ENCODE results near the gene TRPV2.
A peak's percentile ranks its signal among the peaks of the same experiment; 100 is the strongest.

The TRPV2 gene

DNA sequence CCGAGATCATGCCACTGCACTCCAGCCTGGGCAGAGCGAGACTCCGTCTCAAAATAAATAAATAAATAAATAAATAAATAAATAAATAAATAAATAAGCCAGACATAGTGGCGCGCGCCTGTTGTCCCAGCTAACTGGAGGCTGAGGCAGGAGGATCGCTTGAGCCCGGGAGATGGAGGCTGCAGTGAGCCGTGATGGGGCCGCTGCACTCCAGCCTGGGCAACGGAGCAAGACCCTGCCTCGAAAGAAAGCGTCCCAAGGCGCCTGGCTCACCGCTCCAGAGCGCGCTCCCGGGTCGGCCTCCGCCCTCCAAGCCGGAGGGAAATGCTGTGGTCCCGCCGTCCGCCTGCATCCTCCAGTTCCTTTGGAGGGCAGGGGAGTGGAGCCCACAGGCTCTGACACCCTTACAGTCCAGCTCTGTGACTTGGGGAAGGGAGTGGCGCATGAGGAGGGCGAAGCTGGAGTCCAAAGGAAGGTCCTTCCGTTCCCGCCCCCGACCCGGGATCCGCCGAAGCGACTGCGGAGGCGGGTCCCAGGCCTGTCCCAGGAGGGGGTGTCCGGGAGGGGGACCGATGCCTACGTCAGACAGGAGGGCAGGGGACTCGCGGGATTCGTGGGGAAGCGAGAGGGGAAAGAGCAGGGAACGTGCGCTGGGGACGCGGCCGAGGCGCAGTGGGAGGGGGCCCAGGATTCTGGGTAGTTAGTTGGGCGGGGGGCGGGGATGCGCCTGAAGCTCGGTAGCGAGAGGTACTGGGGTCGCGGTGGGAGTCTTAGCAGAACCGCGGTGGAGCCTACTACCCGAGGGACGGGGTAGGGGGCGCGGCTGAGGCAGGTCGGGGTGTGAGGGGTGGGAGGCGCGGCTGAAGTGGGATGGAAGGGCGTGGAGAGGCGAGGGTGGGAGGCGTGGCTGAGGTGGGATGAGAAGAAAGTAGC lies 8.4 kb upstream of the TRPV2 start:
- no peak for DNase-seq (ENCODE audit: extremely low spot score)
- ChIA-PET POLR2A (interaction anchor here (0.6 to 3.6 kb wide), 9 partner anchors 11 to 54 kb away, joined by 3 to 26 read pairs (median 3); partner anchors contain the start of genes CENPV and UBB), CTCF (no interaction called here)
- TF ChIP-seq, protein P1, sequence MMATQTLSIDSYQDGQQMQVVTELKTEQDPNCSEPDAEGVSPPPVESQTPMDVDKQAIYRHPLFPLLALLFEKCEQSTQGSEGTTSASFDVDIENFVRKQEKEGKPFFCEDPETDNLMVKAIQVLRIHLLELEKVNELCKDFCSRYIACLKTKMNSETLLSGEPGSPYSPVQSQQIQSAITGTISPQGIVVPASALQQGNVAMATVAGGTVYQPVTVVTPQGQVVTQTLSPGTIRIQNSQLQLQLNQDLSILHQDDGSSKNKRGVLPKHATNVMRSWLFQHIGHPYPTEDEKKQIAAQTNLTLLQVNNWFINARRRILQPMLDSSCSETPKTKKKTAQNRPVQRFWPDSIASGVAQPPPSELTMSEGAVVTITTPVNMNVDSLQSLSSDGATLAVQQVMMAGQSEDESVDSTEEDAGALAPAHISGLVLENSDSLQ (IDR thresholded peaks at IDR 0.05) = no peak
- TF ChIP-seq ARNT (IDR thresholded peaks at IDR 0.05) (no peak), L3MBTL2 (conservative IDR thresholded peaks at IDR 0.05) (peak; percentile 60; the same call in 1 of the 2 replicates), HDGF (IDR thresholded peaks at IDR 0.05; ENCODE audit: borderline replicate concordance) (no peak), LEF1 (IDR thresholded peaks at IDR 0.05; ENCODE audit: borderline replicate concordance) (no peak)

DNA sequence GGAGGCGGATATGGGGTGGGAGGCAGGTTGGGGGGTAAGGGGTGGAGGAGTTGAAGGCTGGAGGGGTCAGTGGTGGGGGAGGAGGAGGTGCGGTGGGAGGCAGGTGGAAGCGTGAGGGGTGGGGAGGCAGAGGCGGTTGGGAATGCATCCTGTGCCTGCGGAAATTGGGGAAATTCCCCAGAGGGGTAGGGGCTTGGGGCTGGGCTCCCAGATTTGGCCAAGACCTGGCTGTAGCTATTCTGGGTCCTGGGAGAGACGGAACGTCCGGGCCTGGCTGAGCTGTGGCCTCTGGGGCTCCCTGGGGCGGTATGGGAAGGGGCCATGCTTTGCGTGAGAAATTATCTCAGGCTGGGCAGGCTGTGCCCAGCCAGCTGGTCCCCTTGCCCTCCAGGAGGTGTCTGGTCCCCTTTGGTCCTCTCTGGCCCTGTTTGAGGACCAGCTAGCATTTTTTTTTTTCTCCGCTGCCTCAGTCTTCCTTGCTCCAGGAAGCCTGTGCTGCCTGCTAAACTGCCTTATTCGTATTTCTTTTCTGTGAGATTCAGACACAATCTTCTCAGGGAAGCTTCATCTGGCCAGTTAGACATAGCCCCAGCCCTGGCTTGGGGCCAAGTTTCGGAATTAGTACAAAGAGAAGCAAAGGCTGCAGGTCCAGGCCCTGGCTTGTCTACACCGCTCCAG lies 7.3 kb upstream of the TRPV2 start:
- ChIA-PET CTCF (no interaction called here), POLR2A (interaction anchor here (0.8 to 3.6 kb wide), 6 partner anchors 10 to 55 kb away, joined by 3 to 26 read pairs (median 4); partner anchors contain the start of gene CENPV)
- TF ChIP-seq FOXM1 (IDR thresholded peaks at IDR 0.05; ENCODE audit: borderline replicate concordance) (no peak), FOXA1 (IDR thresholded peaks at IDR 0.05) (no peak), BHLHE40 (IDR thresholded peaks at IDR 0.05; ENCODE audit: borderline replicate concordance) (no peak), LEF1 (IDR thresholded peaks at IDR 0.05; ENCODE audit: borderline replicate concordance) (no peak), L3MBTL2 (conservative IDR thresholded peaks at IDR 0.05) (no peak), CTBP1 (IDR thresholded peaks at IDR 0.05; ENCODE audit: borderline replicate concordance) (no peak), NFRKB (IDR thresholded peaks at IDR 0.05) (no peak), ELF4 (IDR thresholded peaks at IDR 0.05) (no peak), FOXK2 (IDR thresholded peaks at IDR 0.05) (no peak), SP1 (IDR thresholded peaks at IDR 0.05) (no peak), ZNF384 (IDR thresholded peaks at IDR 0.05) (no peak), ARNT (IDR thresholded peaks at IDR 0.05) (no peak), SUZ12 (IDR thresholded peaks at IDR 0.05) (no peak)
- TF ChIP-seq, protein P1 (IDR thresholded peaks at IDR 0.05) = no peak

DNA sequence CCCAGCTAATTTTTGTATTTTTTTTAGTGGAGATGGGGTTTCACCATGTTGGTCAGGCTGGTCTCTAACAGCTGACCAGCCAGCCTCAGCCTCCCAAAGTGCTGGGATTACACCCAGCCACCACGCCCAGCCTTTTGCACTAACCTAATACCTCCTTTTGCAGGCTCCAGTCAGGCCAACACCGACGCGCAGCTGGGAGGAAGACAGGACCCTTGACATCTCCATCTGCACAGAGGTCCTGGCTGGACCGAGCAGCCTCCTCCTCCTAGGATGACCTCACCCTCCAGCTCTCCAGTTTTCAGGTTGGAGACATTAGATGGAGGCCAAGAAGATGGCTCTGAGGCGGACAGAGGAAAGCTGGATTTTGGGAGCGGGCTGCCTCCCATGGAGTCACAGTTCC lies 2.0 kb downstream of the TRPV2 start:
- ChIA-PET CTCF (interaction anchor here (2.7 kb wide), 1 partner anchor 10 kb away, joined by 12 read pairs; no protein-coding TSS in a partner anchor), POLR2A (interaction anchor here (0.8 to 10.1 kb wide), 7 partner anchors 10 to 64 kb away, joined by 3 to 104 read pairs (median 5); partner anchors contain the start of genes CENPV and UBB)
- no peak for DNase-seq (ENCODE audit: extremely low spot score)
- TF ChIP-seq FOXA1 (IDR thresholded peaks at IDR 0.05) (no peak), ARNT (IDR thresholded peaks at IDR 0.05) (no peak), TARDBP (IDR thresholded peaks at IDR 0.05) (no peak), SP1 (IDR thresholded peaks at IDR 0.05) (no peak), SUZ12 (IDR thresholded peaks at IDR 0.05) (no peak), FOXM1 (IDR thresholded peaks at IDR 0.05; ENCODE audit: borderline replicate concordance) (no peak), BHLHE40 (IDR thresholded peaks at IDR 0.05; ENCODE audit: borderline replicate concordance) (no peak), LEF1 (IDR thresholded peaks at IDR 0.05; ENCODE audit: borderline replicate concordance) (no peak), L3MBTL2 (conservative IDR thresholded peaks at IDR 0.05) (no peak), FOXK2 (IDR thresholded peaks at IDR 0.05) (no peak), CTBP1 (IDR thresholded peaks at IDR 0.05; ENCODE audit: borderline replicate concordance) (no peak), ZNF384 (IDR thresholded peaks at IDR 0.05) (no peak)

More for the DNA sequence above, 7.3 kb upstream of the TRPV2 start:
- no peak for DNase-seq (ENCODE audit: extremely low spot score)

GRCh38 chr17:16417896-16418684 lies 2.7 kb downstream of the TRPV2 start:
- POLR2A ChIA-PET = interaction anchor here (0.8 to 10.1 kb wide), 7 partner anchors 10 to 37 kb away, joined by 3 to 104 read pairs (median 7); partner anchors contain the start of gene UBB
- DNase-seq (ENCODE audit: extremely low spot score) = no peak
- CTCF ChIA-PET = interaction anchor here (0.6 to 2.7 kb wide), 3 partner anchors 10 to 54 kb away, joined by 3 to 12 read pairs (median 5); no protein-coding TSS in a partner anchor
- TF ChIP-seq, protein P1 (IDR thresholded peaks at IDR 0.05) = peak; percentile 76
- no peak for TF ChIP-seq LEF1 (IDR thresholded peaks at IDR 0.05; ENCODE audit: borderline replicate concordance)
- TF ChIP-seq ZNF384 (IDR thresholded peaks at IDR 0.05) = no peak

DNA sequence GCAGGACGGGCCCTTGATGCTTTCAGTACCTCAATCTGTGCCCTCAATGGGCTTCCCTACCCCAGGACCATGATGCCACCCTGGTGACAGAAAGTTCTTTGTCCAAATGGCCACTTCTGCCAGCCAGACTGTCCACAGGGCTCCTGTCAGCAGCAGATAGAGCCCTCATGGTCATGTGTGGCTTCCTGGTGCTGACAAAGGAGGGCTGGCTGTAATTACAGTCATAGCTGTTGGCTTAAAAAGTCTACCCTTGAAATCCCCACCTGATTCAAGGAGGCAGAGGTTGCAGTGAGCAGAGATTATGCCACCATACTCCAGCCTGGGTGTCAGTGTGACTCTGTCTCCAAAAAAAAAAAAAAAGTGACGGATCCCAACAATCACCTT lies 3.3 kb downstream of the TRPV2 start:
- ChIA-PET POLR2A (interaction anchor here (1.1 to 10.1 kb wide), 6 partner anchors 9 to 38 kb away, joined by 3 to 104 read pairs (median 10); partner anchors contain the start of gene UBB), CTCF (interaction anchor here (0.6 to 2.7 kb wide), 3 partner anchors 9 to 55 kb away, joined by 3 to 12 read pairs (median 5); no protein-coding TSS in a partner anchor)
- DNase-seq (ENCODE audit: extremely low spot score) = no peak
- TF ChIP-seq FOXA1 (IDR thresholded peaks at IDR 0.05) (no peak), SP1 (IDR thresholded peaks at IDR 0.05) (no peak), LEF1 (IDR thresholded peaks at IDR 0.05; ENCODE audit: borderline replicate concordance) (no peak), ZNF384 (IDR thresholded peaks at IDR 0.05) (no peak), ARNT (IDR thresholded peaks at IDR 0.05) (no peak), SUZ12 (IDR thresholded peaks at IDR 0.05) (no peak)
- TF ChIP-seq, protein P1 (IDR thresholded peaks at IDR 0.05) = no peak

Data from HEK293T (cell line).